LNCAP (cell line): Measurements from ENCODE around the gene SPRY4.

ENCODE experiments used
- CTCF ChIP-seq: fragments of 450-650 bp; IDR thresholded peaks from 2 replicates; pipeline ENCODE4 v1.5.1; 2017; ENCODE audit warnings: mild to moderate bottlenecking

Gene SPRY4

GRCh38 chr5:142286111-142286510 lies 38.7 kb downstream of the SPRY4 start:
- no peak for TF ChIP-seq CTCF

DNA sequence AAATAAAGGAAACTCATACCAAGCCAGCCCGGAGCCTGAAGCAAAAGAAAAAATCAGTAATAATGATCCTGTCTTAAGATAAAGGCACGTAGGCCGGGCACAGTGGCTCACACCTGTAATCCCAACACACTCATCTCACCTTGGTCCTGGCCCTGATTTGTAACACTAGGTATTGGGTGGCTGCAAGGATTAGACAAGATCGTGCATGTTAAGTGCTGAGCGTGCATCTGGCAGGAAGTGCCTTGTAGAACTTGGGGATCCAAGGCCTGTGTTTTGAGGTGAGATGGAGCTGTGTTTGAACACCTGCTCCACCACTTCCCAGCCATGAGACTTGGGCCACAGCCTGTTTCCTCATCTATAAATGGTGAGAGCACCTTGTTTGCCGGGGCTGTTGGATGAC lies 41.5 kb downstream of the SPRY4 start:
- TF ChIP-seq CTCF = no peak

DNA sequence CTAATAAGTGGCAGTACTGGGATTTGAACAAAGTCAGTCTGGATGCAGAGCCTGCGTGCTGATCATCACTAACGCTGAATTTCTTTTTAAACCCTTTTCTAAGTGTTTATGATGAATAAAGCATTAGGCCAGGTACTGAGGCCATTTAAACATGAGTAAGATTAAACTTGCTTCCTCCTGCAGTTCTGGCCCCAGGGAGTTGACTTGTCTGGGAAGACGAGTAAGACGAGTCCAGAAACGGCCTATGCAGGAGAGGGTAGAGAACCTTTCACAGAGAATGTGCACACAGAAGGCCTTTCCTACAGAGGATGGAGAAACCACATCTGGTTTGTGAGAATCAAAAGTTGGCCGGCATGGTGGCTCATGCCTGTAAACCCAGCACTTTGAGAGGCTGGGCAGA lies 42.9 kb downstream of the SPRY4 start:
- TF ChIP-seq CTCF = no peak

- TF ChIP-seq CTCF = no peak
Measured at GRCh38 chr5:142281008-142281367, 43.8 kb downstream of the SPRY4 start.

- TF ChIP-seq CTCF = no peak
Measured at GRCh38 chr5:142280066-142281007, 44.5 kb downstream of the SPRY4 start.

DNA sequence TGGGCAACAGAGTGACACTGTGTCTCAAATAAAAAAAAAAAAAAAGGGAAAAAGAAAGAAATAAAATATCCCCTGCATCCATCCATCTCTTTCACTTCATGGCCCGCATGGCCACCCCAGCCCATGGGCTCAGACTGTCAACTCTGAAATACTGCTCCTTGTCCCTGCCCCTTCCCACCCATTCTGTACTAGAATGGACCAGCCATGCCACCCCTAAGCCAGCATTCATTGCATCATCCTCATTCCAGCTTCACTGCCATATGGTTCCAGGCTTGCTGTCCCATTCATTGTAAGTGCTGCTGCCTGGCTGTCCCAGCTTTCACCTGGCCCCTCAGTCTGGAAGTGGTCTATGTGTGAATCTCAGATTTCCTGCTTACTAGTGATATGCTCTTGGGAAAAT lies 46.2 kb downstream of the SPRY4 start:
- TF ChIP-seq CTCF = no peak

GRCh38 chr5:142277796-142278195 lies 47.0 kb downstream of the SPRY4 start:
- no peak for TF ChIP-seq CTCF
